ENCODE data around the gene SLC25A13. TPM values are rescaled to one million over a fixed set of nuclear protein-coding genes. Genes with fewer than 3 reads are reported as not detected.

The SLC25A13 gene
- total RNA-seq, 1 experiment from 2014 or later = 102 TPM

DNA sequence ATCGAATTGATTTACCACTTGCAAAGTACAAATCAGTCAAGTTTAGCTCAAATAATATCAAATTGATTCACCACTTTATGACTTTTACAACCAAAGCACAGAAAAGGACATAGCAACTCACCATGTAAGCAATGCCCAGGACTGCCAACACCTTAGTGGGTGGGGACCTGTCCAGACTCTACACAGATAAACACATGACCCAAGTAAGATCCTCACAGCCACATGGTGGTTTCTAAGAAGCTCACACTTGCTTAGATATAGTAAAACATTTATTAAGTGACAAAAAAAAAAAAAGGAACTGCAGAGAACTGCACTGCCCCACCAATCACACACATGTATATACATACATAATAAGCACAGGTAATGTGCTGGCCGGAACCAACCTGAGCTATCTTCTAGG is 116.2 kb downstream of the SLC25A13 start:
- no peaks in the 10 kb centered on the region for H3K9me3 ChIP-seq
- TF ChIP-seq, protein P1, sequence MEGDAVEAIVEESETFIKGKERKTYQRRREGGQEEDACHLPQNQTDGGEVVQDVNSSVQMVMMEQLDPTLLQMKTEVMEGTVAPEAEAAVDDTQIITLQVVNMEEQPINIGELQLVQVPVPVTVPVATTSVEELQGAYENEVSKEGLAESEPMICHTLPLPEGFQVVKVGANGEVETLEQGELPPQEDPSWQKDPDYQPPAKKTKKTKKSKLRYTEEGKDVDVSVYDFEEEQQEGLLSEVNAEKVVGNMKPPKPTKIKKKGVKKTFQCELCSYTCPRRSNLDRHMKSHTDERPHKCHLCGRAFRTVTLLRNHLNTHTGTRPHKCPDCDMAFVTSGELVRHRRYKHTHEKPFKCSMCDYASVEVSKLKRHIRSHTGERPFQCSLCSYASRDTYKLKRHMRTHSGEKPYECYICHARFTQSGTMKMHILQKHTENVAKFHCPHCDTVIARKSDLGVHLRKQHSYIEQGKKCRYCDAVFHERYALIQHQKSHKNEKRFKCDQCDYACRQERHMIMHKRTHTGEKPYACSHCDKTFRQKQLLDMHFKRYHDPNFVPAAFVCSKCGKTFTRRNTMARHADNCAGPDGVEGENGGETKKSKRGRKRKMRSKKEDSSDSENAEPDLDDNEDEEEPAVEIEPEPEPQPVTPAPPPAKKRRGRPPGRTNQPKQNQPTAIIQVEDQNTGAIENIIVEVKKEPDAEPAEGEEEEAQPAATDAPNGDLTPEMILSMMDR (IDR thresholded peaks at IDR 0.05; ENCODE audit: insufficient read depth in 1 of 2, low read depth in 1 of 2, low read length in 1 of 2, severe bottlenecking in 1 of 2, unreplicated experiment in 1 of 2) = no peak
- H3K27me3 ChIP-seq (replicated peaks; ENCODE audit: control insufficient read depth, insufficient read depth, low read length) = no peaks in the 10 kb centered on the region
- Mint-ChIP-seq H3K9me3 (ENCODE audit: unreplicated experiment) (no peaks in the 10 kb centered on the region), H3K4me3 (ENCODE audit: unreplicated experiment) (no peak overlapping the region), H3K36me3 (ENCODE audit: insufficient read depth, unreplicated experiment) (peaks cover 11% of the 10 kb centered on the region), H3K27me3 (ENCODE audit: insufficient read depth, unreplicated experiment) (no peaks in the 10 kb centered on the region), H3K27ac (ENCODE audit: unreplicated experiment) (no peak overlapping the region), H3K4me1 (ENCODE audit: low read depth, unreplicated experiment) (peaks cover 2% of the 10 kb centered on the region)
- no peak overlapping the region for H3K4me3 ChIP-seq (ENCODE audit: low read depth, low read length)
- CTCF ChIA-PET = interaction anchor here (0.6 to 0.7 kb wide), 2 partner anchors 10 to 299 kb away, joined by 3 to 6 read pairs; no protein-coding TSS in a partner anchor
- POLR2A ChIA-PET = no interaction called here
- H3K4me1 ChIP-seq = no peaks in the 10 kb centered on the region
- peaks cover under 1% of the 10 kb centered on the region; the same call in 1 of the 2 replicates for H3K36me3 ChIP-seq (ENCODE audit: control insufficient read depth, insufficient read depth, low read length)
- no TSS peak for BruUV-seq (replicated peaks)
- no peak for DNase-seq
- intact Hi-C loops (cut with micrococcal nuclease; ENCODE audit: unreplicated experiment) = no loop called here

DNA sequence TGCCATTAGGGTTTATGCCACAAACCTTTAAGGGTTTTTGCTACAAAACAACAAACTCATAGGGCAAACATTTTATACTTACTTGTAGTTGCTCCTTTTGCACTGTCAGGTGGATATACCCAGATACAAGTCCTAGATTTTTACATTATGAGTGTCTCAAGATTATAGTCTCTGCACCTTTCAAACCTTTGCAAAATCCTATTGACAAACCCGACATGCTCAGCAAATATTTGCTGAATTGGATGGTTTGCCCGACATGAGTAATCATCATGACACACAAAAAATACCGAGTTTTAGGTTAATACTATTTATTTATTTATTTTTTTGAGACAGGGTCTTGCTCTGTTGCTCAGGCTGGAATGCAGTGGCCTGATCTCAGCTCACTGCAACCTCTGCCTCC is 117.3 kb downstream of the SLC25A13 start:
- Mint-ChIP-seq H3K36me3 (ENCODE audit: insufficient read depth, unreplicated experiment) (peaks cover 13% of the 10 kb centered on the region), H3K27me3 (ENCODE audit: insufficient read depth, unreplicated experiment) (no peaks in the 10 kb centered on the region), H3K4me3 (ENCODE audit: unreplicated experiment) (no peak overlapping the region), H3K9me3 (ENCODE audit: unreplicated experiment) (no peaks in the 10 kb centered on the region), H3K4me1 (ENCODE audit: low read depth, unreplicated experiment) (peaks cover 5% of the 10 kb centered on the region), H3K27ac (ENCODE audit: unreplicated experiment) (no peak overlapping the region)
- H3K4me3 ChIP-seq (ENCODE audit: low read depth, low read length) = no peak overlapping the region
- no peaks in the 10 kb centered on the region for H3K27me3 ChIP-seq (replicated peaks; ENCODE audit: control insufficient read depth, insufficient read depth, low read length)
- intact Hi-C loops (cut with micrococcal nuclease; ENCODE audit: unreplicated experiment) = no loop called here
- no peaks in the 10 kb centered on the region for H3K4me1 ChIP-seq
- peaks cover 1% of the 10 kb centered on the region; the same call in 1 of the 2 replicates for H3K36me3 ChIP-seq (ENCODE audit: control insufficient read depth, insufficient read depth, low read length)
- BruUV-seq (replicated peaks) = no TSS peak
- H3K9me3 ChIP-seq = no peaks in the 10 kb centered on the region
- no peak for DNase-seq
- POLR2A ChIA-PET = no interaction called here
- CTCF ChIA-PET = no interaction called here
- TF ChIP-seq, protein P1 (IDR thresholded peaks at IDR 0.05; ENCODE audit: insufficient read depth in 1 of 2, low read depth in 1 of 2, low read length in 1 of 2, severe bottlenecking in 1 of 2, unreplicated experiment in 1 of 2) = no peak

DNA sequence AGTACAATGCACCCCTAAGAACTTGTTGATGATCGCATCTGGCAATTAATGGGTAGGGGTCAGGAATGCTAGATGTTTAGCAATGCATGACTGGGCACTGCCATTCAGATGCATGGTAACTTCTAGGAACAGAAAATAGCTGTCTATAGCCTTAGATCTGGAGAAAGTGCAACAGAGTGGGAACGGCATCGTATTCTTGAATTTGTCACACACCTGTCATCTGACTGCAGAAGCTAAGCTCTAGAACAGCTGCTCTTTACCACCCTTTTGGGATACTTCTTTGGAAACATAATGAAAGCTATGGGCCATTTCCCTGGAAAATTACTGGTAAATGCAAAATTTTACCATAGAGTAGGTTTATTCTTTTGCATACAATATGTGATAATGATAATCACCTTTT is 118.1 kb downstream of the SLC25A13 start:
- Histone ChIP-seq H3K4me3 (ENCODE audit: low read depth, low read length) (no peak overlapping the region), H3K4me1 (no peaks in the 10 kb centered on the region), H3K9me3 (no peaks in the 10 kb centered on the region), H3K27me3 (replicated peaks; ENCODE audit: control insufficient read depth, insufficient read depth, low read length) (no peaks in the 10 kb centered on the region), H3K36me3 (ENCODE audit: control insufficient read depth, insufficient read depth, low read length) (peaks cover 1% of the 10 kb centered on the region; the same call in 1 of the 2 replicates)
- no TSS peak for BruUV-seq (replicated peaks)
- no peak for DNase-seq
- Mint-ChIP-seq H3K27ac (ENCODE audit: unreplicated experiment) (no peak overlapping the region), H3K9me3 (ENCODE audit: unreplicated experiment) (no peaks in the 10 kb centered on the region), H3K36me3 (ENCODE audit: insufficient read depth, unreplicated experiment) (peaks cover 7% of the 10 kb centered on the region), H3K4me1 (ENCODE audit: low read depth, unreplicated experiment) (peaks cover 9% of the 10 kb centered on the region), H3K27me3 (ENCODE audit: insufficient read depth, unreplicated experiment) (no peaks in the 10 kb centered on the region), H3K4me3 (ENCODE audit: unreplicated experiment) (no peak overlapping the region)
- TF ChIP-seq, protein P1 (IDR thresholded peaks at IDR 0.05; ENCODE audit: insufficient read depth in 1 of 2, low read depth in 1 of 2, low read length in 1 of 2, severe bottlenecking in 1 of 2, unreplicated experiment in 1 of 2) = no peak
- POLR2A ChIA-PET = no interaction called here
- CTCF ChIA-PET = no interaction called here
- intact Hi-C loops (cut with micrococcal nuclease; ENCODE audit: unreplicated experiment) = no loop called here

Data from Caco-2 (cell line).